SK-N-SH treated with all-trans-retinoic acid at 6 μM for 48 hours (cell line): Measurements from ENCODE around the gene DPP8.

Experiments
- ARNTL ChIP-seq: fragments of 450-650 bp; formaldehyde crosslinking; IDR thresholded peaks from 2 replicates; pipeline ENCODE4 v1.5.0; 2020; ENCODE audit warnings: low read depth, mild to moderate bottlenecking, moderate library complexity, borderline replicate concordance
- BACH2 ChIP-seq: fragments of 250-450 bp; sonication (Bioruptor Pico); IDR thresholded peaks from 2 replicates; pipeline ENCODE4 v1.9.0; 2021; ENCODE audit warnings: mild to moderate bottlenecking, borderline replicate concordance
- CSDC2 ChIP-seq: fragments of 250-450 bp; sonication (Bioruptor Pico); IDR thresholded peaks from 2 replicates; pipeline ENCODE4 v1.5.0; 2020; ENCODE audit warnings: mild to moderate bottlenecking, moderate library complexity
- ESRRG ChIP-seq: fragments of 250-450 bp; sonication (Bioruptor Pico); IDR thresholded peaks from 2 replicates; pipeline ENCODE4 v1.6.1; 2021; ENCODE audit warnings: mild to moderate bottlenecking
- TF ChIP-seq, protein P1 (sequence below): fragments of 250-450 bp; sonication (Bioruptor Pico); IDR thresholded peaks from 2 replicates; pipeline ENCODE4 v1.8.0; 2020; ENCODE audit warnings: mild to moderate bottlenecking, moderate library complexity, borderline replicate concordance

DNA sequence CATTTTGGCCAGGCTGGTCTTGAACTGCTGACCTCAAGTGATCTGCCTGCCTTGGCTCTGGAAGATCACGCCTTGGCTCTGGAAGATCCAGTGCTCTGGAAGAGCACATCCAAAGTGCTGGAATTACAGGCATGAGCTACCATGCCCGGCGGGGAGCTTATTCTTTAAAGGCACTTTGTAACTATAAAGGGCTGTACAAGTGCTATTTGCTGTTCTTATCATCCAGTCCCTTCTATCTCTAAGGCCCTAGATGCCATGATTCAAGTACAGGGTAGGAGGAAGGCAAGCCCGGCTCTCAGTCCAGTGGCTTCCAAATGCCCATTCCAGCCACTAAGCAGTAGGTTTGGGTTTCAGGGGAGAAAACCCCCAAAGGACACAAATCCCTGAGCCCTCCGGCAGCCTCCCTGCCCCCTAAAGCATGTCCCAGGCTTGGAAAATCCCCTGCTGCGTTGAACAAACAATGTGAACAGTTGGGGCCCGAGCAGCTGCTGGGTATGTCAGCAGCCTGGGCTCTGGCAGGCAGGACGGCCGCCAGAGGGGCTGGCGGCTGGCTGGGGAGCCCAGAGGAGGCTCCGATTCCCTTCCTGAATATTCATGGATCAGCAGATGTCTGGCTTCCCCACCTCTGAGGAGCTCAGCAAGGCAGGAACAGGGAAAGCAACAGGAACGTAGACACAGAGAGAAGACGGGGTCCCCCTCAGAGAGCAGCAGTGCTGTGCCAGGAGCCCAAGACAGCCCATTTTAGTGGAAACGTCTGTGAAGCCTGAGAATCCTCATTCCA lies 102.5 kb downstream of the DPP8 start:
- TF ChIP-seq, protein P1, sequence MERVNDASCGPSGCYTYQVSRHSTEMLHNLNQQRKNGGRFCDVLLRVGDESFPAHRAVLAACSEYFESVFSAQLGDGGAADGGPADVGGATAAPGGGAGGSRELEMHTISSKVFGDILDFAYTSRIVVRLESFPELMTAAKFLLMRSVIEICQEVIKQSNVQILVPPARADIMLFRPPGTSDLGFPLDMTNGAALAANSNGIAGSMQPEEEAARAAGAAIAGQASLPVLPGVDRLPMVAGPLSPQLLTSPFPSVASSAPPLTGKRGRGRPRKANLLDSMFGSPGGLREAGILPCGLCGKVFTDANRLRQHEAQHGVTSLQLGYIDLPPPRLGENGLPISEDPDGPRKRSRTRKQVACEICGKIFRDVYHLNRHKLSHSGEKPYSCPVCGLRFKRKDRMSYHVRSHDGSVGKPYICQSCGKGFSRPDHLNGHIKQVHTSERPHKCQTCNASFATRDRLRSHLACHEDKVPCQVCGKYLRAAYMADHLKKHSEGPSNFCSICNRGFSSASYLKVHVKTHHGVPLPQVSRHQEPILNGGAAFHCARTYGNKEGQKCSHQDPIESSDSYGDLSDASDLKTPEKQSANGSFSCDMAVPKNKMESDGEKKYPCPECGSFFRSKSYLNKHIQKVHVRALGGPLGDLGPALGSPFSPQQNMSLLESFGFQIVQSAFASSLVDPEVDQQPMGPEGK, result no peak
- no peak for TF ChIP-seq CSDC2 (CRISPR knock-in tag)
- no peak for TF ChIP-seq ARNTL (CRISPR knock-in tag)
- no peak for TF ChIP-seq ESRRG
- no peak for TF ChIP-seq BACH2
